ENCODE data around the gene CD83. TPM values are rescaled to one million over a fixed set of nuclear protein-coding genes. Genes with fewer than 3 reads are reported as not detected.

CD83 gene
- total and polyA plus RNA-seq, 4 donors: 0.35 to 4.2 (median 0.60) TPM

DNA sequence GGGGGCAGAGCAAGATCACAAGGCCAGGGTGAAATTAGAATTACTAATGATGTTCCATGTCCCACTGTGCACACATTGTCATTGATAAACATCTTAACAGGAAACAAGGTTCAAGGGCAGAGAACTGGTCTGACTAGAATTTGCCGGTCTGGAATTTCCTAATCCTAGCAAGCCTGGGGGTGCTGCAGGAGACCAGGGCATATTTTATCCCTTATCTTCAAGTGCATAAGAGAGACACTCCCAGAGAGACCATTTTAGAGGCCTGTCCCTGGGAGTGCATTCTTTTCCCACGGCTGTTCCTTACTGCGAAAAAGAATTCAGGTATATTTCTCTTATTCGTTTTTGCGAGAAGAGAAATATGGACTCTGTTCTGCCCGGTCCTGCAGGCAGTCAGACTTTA is 41.5 kb downstream of the CD83 start (continued):
- no peak for TF ChIP-seq CTCF (IDR thresholded peaks at IDR 0.05; ENCODE audit: low read depth, low read length, missing input control)
- TF ChIP-seq SP1 (IDR thresholded peaks at IDR 0.05): no peak
- TF ChIP-seq RAD21 (IDR thresholded peaks at IDR 0.05): no peak

GRCh38 chr6:14162826-14163225 is 45.3 kb downstream of the CD83 start:
- no peak overlapping the region for H3K4me3 ChIP-seq (ENCODE audit: low read depth in 1 of 3, low read length in 3 of 3)
- H3K4me1 ChIP-seq (ENCODE audit: control insufficient read depth in 4 of 4, insufficient read depth in 4 of 4, low read length in 3 of 4): no peaks in the 10 kb centered on the region
- TF ChIP-seq HNF4A (conservative IDR thresholded peaks at IDR 0.05): no peak
- TF ChIP-seq, protein P1, sequence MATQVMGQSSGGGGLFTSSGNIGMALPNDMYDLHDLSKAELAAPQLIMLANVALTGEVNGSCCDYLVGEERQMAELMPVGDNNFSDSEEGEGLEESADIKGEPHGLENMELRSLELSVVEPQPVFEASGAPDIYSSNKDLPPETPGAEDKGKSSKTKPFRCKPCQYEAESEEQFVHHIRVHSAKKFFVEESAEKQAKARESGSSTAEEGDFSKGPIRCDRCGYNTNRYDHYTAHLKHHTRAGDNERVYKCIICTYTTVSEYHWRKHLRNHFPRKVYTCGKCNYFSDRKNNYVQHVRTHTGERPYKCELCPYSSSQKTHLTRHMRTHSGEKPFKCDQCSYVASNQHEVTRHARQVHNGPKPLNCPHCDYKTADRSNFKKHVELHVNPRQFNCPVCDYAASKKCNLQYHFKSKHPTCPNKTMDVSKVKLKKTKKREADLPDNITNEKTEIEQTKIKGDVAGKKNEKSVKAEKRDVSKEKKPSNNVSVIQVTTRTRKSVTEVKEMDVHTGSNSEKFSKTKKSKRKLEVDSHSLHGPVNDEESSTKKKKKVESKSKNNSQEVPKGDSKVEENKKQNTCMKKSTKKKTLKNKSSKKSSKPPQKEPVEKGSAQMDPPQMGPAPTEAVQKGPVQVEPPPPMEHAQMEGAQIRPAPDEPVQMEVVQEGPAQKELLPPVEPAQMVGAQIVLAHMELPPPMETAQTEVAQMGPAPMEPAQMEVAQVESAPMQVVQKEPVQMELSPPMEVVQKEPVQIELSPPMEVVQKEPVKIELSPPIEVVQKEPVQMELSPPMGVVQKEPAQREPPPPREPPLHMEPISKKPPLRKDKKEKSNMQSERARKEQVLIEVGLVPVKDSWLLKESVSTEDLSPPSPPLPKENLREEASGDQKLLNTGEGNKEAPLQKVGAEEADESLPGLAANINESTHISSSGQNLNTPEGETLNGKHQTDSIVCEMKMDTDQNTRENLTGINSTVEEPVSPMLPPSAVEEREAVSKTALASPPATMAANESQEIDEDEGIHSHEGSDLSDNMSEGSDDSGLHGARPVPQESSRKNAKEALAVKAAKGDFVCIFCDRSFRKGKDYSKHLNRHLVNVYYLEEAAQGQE (IDR thresholded peaks at IDR 0.05): no peak
- TF ChIP-seq RAD21 (IDR thresholded peaks at IDR 0.05): no peak
- no peak for TF ChIP-seq FOXA2 (IDR thresholded peaks at IDR 0.05)
- no peak for TF ChIP-seq RXRA (IDR thresholded peaks at IDR 0.05)
- no peak for TF ChIP-seq SP1 (IDR thresholded peaks at IDR 0.05)
- 97% methylated on average over 2 of the region's 2 CpGs for WGBS
- H3K9me3 ChIP-seq (ENCODE audit: control insufficient read depth in 4 of 4, low read length in 3 of 4): no peaks in the 10 kb centered on the region
- no peak overlapping the region for H3K27ac ChIP-seq (ENCODE audit: low read depth in 1 of 2, low read length in 2 of 2)
- no peak for DNase-seq (ENCODE audit: low spot score)
- no peaks in the 10 kb centered on the region for H3K36me3 ChIP-seq (ENCODE audit: control insufficient read depth in 4 of 4, insufficient read depth in 3 of 4, low read depth in 1 of 4, low read length in 3 of 4)
- H3K9ac ChIP-seq (ENCODE audit: low read depth in 1 of 2, low read length in 2 of 2): no peak overlapping the region
- no peaks in the 10 kb centered on the region for H3K27me3 ChIP-seq (ENCODE audit: control insufficient read depth in 4 of 4, insufficient read depth in 4 of 4, low read length in 3 of 4)

DNA sequence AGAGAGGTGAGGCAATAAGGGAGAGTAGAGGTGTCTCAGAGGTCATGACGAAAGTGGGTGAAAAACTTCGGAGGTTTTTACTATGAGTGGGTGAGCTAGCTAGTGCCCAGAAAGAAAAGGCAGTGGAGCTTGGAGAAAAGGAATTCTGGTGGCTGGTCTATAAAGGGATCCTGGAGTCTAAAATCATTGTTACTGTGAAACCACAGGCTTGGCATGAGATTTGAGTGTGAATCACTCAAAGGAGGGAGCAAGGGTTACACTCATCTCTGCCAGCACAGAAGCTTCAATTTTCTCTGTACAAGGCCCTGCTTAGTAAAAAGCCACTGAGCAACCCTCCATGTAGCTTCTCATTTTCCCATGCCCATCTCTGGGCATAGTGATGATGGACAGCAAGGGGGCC is 47.5 kb downstream of the CD83 start:
- DNase-seq (ENCODE audit: low spot score): no peak
- Histone ChIP-seq H3K4me3 (ENCODE audit: low read depth in 1 of 3, low read length in 3 of 3) (no peak overlapping the region), H3K9me3 (ENCODE audit: control insufficient read depth in 4 of 4, low read length in 3 of 4) (peaks cover 2 to 11% (median 9%) of the 10 kb centered on the region in 4 donors), H3K4me1 (ENCODE audit: control insufficient read depth in 4 of 4, insufficient read depth in 4 of 4, low read length in 3 of 4) (no peaks in the 10 kb centered on the region), H3K36me3 (ENCODE audit: control insufficient read depth in 4 of 4, insufficient read depth in 3 of 4, low read depth in 1 of 4, low read length in 3 of 4) (no peaks in the 10 kb centered on the region), H3K9ac (ENCODE audit: low read depth in 1 of 2, low read length in 2 of 2) (no peak overlapping the region), H3K27me3 (ENCODE audit: control insufficient read depth in 4 of 4, insufficient read depth in 4 of 4, low read length in 3 of 4) (no peaks in the 10 kb centered on the region), H3K27ac (ENCODE audit: low read depth in 1 of 2, low read length in 2 of 2) (no peak overlapping the region)
- 96% methylated on average over 2 of the region's 2 CpGs for WGBS
- TF ChIP-seq YY1 (IDR thresholded peaks at IDR 0.05): no peak
- TF ChIP-seq EGR1 (IDR thresholded peaks at IDR 0.05; ENCODE audit: low read depth in 2 of 2): no peak
- no peak for TF ChIP-seq GABPA (IDR thresholded peaks at IDR 0.05 in 1 of 2, conservative IDR thresholded peaks at IDR 0.05 in 1 of 2)
- no peak for TF ChIP-seq FOXA2 (IDR thresholded peaks at IDR 0.05)
- TF ChIP-seq, protein P1 (IDR thresholded peaks at IDR 0.05): no peak
- TF ChIP-seq ZBTB33 (IDR thresholded peaks at IDR 0.05): no peak
- TF ChIP-seq SP1 (IDR thresholded peaks at IDR 0.05): no peak
- TF ChIP-seq NR2F2 (IDR thresholded peaks at IDR 0.05): no peak
- no peak for TF ChIP-seq RAD21 (IDR thresholded peaks at IDR 0.05)
- no peak for TF ChIP-seq HNF4G (IDR thresholded peaks at IDR 0.05)
- TF ChIP-seq FOXA1 (IDR thresholded peaks at IDR 0.05): no peak
- TF ChIP-seq TAF1 (conservative IDR thresholded peaks at IDR 0.05): no peak
- TF ChIP-seq, protein P2, sequence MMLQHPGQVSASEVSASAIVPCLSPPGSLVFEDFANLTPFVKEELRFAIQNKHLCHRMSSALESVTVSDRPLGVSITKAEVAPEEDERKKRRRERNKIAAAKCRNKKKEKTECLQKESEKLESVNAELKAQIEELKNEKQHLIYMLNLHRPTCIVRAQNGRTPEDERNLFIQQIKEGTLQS (IDR thresholded peaks at IDR 0.05): no peak
- TF ChIP-seq JUND (IDR thresholded peaks at IDR 0.05): no peak
- no peak for TF ChIP-seq RXRA (IDR thresholded peaks at IDR 0.05)
- no peak for TF ChIP-seq HNF4A (conservative IDR thresholded peaks at IDR 0.05)
- no peak for TF ChIP-seq CTCF (IDR thresholded peaks at IDR 0.05; ENCODE audit: low read depth, low read length, missing input control)

Measured in liver (tissue), 9 donors.